ENCODE measurements around the gene RNF146. TPM values are rescaled to one million over a fixed set of nuclear protein-coding genes. Genes with fewer than 3 reads are reported as not detected.
"Not testable (repeated sequence)": the region's sequence is repeated elsewhere in the genome, so short reads cannot be mapped to it uniquely, and the experiment has no call there.

The RNF146 gene
- polyA plus RNA-seq, 1 donor = 106 TPM

- DNase-seq = no peak
These were observed 11.5 kb downstream of the RNF146 start for GRCh38 chr6:127277878-127278843.

- DNase-seq = no peak
These were observed 13.2 kb downstream of the RNF146 start for GRCh38 chr6:127279815-127280214.

GRCh38 chr6:127282184-127282583 lies 15.5 kb downstream of the RNF146 start:
- no peak for DNase-seq

GRCh38 chr6:127288705-127289104 lies 22.0 kb downstream of the RNF146 start:
- no peak for DNase-seq

- DNase-seq = no peak
These were observed 23.3 kb downstream of the RNF146 start for GRCh38 chr6:127289934-127290333.

GRCh38 chr6:127290391-127291265 lies 24.0 kb downstream of the RNF146 start:
- no peak for DNase-seq

GRCh38 chr6:127291495-127291894 lies 24.8 kb downstream of the RNF146 start:
- no peak for DNase-seq

- DNase-seq = peak; percentile 11
These were observed 30.9 kb downstream of the RNF146 start for GRCh38 chr6:127297502-127298070.

GRCh38 chr6:127298475-127298874 lies 31.8 kb downstream of the RNF146 start:
- no peak for DNase-seq

GRCh38 chr6:127299522-127300240 lies 33.0 kb downstream of the RNF146 start:
- no peak for DNase-seq

GRCh38 chr6:127300411-127300810 lies 33.7 kb downstream of the RNF146 start:
- DNase-seq = no peak

- DNase-seq = no peak
These were observed 34.6 kb downstream of the RNF146 start for GRCh38 chr6:127301199-127301700.

GRCh38 chr6:127302728-127303660 lies 36.3 kb downstream of the RNF146 start:
- DNase-seq = peak; percentile 35

- no peak for DNase-seq
These were observed 37.3 kb downstream of the RNF146 start for GRCh38 chr6:127303917-127304316.

- DNase-seq = no peak
These were observed 39.1 kb downstream of the RNF146 start for GRCh38 chr6:127305741-127306140.

GRCh38 chr6:127317388-127318128 lies 50.9 kb downstream of the RNF146 start:
- DNase-seq = no peak

GRCh38 chr6:127319686-127320085 lies 53.0 kb downstream of the RNF146 start:
- DNase-seq = no peak

GRCh38 chr6:127328043-127328609 lies 61.5 kb downstream of the RNF146 start:
- no peak for DNase-seq

GRCh38 chr6:127331256-127331655 lies 64.6 kb downstream of the RNF146 start:
- DNase-seq = not testable (repeated sequence)

All from left kidney (tissue), 2 donors.